ENCODE measurements around the gene NAB2.

The NAB2 gene

DNA sequence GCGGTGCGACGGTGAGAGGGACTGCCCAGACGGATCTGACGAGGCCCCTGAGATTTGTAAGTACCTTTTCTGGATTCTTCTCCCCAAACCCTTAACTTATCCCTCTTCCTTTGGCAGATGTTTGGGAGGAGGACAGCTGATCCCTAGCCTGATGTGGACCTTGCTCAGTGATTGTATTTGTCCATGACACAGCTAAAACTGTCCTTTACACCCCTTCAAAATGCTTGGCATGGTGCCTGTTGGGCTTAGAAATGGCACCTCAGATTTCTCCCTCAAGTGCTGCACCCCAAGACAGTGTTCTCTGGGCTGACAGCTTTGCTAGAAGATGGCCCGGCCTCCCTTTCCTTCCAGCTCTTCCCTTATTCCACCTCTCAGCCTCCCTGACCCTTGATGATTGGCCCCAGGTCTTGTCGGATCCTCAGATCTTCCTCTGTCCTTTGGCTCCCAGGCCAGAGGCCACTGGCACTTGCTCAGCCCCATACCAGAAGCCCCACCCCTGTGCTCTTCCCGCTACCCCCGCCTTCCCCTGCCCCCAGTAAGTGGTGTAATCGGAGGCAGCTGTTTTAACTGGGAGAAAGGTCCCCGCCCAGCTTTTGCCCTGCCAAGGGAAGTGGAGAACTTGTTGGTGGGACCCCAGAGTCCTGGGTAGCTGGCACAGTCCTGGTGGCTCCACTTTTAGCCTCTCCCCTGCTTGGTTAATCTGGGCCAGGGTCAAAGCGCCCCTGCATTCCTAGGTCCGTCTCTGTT, 49.8 kb downstream of the NAB2 start:
- no peak for DNase-seq

DNA sequence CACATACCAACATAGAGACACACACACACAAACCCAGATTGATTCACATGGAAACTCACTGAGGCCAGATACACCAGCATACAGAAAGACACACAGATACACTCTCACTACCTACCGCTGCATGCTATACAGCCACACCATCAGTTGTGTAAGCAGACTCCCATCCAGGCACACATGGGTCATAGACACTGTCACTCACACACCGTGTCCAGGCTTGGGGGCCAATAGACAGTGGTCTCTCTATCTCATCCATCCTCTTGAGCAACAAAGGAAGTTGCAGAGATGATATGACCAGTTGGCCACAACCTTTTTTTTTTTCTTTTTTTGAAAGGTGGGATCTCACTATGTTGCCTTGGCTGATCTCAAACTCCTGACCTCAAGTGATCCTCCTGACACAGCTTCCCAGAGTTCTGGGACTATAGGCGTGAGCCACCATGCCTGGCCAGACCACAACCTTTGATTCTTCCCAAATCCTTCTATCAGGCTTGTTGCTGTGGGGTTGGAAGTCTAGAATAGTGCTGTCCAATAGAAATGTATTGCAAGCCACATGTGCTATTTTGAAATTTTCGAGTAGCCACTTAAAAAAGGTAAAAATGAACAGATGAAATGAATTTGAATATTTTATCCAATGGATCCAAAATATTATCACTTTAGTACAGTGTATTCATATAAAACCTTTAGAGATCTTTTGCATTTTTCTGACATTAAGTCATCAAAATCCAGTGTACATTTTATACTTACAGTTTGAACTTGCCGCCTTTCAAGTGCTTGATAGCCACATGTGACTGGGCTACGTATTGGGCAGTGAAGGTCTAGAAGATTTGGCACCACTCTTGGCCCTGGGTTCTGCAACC, 51.1 kb downstream of the NAB2 start:
- no peak for DNase-seq

- no peak for DNase-seq
Observed at GRCh38 chr12:57141249-57141648, 52.3 kb downstream of the NAB2 start.

DNA sequence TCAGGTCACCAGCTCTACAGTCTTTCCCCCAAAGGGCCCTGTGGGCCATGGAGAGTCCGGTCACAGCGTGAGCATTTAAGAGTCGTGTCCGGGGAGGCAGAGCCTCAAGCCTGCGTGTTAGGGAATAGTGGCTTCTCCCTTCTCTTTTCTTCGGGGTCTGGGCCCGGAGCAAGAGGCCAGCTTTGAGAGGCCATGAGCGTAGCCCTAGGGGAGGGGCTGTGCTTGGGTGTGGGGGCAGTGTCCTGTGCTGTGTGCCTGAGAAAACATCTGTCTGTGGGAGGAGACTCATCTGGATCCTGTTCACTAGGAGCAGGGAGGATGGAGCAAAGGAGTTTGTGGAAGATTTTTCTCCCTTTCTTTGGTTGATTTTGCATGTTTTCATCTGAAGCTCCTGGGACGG, 53.2 kb downstream of the NAB2 start:
- DNase-seq = no peak

GRCh38 chr12:57142727-57143126, 53.8 kb downstream of the NAB2 start:
- DNase-seq = no peak

- no peak for DNase-seq
Observed at GRCh38 chr12:57143454-57143853, 54.5 kb downstream of the NAB2 start.

Data from NCI-H2171 (cell line).